CD4-positive, alpha-beta T cell treated with Interleukin-4 for 4 hours (primary cell): ENCODE measurements around the gene ULK3.
A peak's percentile ranks its signal among the peaks of the same experiment; 100 is the strongest.

Experiments used
- DNase-seq: peaks from one replicate; pipeline ENCODE4 v3.0.0-alpha.2; 2020

The ULK3 gene

DNA sequence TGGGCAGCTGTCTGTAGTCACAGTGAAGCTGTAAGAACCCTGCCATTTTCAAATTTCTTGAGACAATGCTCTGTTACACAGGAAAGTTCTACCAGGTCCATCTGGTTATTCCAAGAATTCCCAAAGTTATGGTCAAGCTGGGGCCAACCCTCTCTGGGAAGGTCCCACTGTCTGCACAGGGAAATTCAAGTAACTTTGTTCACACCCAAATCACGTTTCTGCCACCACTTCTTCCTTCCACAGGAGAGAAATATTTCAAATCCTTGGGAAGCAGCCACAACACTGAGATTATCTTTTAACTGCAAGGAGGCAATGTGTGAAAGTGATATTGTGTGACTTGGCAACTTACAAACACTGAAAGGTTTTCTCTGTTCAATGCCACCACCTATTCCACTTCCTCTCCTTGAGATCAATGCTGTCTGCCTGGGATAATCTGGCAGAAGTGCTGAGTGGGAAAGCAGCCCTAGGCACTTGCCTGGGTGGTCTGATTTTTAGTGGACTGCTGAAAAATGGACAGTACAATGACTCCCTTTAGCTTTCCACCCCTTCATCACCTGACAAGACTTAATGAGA is 24.6 kb upstream of the ULK3 start:
- no peak for DNase-seq

DNA sequence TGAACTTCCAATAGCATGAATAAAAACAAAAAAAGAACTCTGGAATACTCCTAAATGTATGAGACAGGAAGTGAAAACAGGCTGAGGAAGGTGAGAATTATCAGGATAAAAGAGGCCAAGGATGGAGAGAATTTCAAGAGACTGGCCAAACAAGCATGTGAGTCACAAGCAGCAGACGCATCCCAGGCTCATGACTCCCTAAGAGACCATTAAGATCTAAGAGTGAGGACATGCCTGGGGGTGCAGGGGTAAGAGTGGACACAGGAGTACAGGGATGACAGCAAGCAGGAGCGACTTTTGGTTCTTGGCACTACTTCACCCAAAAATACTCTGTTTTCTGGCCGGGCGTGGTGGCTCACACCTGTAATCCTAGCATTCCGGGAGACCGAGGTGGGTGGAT is 23.1 kb upstream of the ULK3 start:
- no peak for DNase-seq

DNA sequence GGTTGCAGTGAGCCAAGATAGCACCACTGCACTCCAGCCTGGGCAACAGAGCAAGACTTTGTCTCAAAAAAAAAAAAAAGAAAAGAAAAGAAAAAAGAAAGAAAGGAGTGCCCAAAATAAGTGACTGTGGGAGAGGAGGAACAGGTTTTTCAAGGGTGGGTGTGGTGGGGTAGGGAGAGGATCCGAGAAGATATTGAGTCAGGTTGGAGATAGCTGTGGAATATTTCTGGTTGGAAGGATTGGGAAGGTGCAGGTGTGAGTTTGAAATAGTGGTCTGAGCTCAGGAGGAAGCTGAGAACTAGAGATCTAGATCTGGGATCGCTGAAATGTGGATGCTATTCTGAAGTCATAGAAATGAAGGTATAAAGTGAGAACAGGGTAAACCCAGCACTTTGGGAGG is 22.4 kb upstream of the ULK3 start:
- DNase-seq: no peak

DNA sequence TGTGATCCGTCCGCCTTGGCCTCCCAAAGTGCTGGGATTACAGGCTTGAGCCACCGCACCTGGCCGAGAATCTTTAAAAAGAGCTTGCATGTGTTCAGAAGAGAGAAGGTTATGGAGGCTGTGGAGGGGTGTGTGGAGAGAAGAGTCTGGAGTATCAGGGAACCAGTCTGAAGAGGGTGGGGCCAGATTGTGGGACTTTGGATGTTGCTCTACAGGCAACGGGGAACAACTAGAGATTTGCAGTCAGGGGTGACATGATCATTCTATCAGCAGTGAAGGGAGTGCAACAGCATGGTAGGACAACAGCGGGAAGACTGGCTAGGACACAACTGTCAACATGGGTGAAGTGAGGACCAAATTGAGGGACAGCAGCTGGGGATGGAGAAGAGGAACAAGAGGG is 21.3 kb upstream of the ULK3 start:
- no peak for DNase-seq

DNA sequence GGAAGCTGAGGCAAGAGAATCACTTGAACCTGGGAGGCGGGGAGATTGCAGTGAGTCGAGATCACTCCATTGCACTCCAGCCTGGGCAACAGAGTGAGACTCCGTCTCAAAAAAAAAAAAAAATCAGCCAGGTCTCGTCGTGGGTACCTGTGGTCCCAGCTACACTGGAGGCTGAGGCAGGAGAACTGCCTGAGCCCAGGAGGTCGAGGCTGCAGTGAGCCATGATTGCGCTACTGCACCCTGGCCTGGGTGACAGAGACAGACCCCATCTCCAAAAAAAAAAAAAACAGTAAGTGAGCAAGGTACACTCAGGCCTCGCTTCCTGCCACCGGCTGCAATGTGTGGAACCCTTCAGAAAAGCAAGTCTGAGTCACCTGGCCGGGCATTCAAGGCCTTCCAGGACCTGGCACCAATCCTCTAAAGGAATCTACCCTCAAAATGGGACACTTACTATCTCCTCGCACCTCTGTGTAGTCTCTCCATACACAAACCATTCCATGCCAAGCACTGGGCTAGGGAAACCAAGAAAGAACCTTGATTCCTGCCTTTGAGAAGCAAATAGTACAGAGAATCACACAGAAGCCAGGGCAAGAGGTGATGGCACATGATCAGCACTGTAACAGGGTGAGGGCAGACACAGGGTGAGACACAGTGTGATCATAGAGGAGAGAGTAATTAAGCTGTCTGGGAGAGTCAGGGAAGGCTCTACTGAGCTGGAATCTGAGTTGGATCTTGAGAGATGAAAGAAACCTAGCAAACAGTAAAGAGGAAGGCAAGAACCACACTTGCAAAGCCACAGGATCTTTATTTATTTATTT is 20.5 kb upstream of the ULK3 start:
- DNase-seq: no peak

DNA sequence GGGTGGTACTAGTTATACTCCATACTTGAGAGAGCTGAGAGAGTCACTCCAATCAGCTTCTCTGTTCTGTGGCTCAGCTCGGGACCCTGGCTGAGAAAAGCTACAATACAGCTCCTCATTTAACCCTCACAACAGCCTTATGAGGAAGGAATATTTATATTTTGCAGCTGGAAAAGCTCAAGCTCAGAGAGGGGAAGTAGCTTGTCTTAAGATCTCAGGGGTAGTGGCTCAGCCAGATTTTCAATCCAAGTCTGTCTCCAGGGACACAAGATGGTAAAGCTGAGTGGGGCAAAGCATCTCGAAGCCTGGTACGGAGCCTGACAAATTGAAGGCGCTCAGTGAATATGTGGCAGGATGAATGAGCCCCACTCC is 15.4 kb upstream of the ULK3 start:
- no peak for DNase-seq

DNA sequence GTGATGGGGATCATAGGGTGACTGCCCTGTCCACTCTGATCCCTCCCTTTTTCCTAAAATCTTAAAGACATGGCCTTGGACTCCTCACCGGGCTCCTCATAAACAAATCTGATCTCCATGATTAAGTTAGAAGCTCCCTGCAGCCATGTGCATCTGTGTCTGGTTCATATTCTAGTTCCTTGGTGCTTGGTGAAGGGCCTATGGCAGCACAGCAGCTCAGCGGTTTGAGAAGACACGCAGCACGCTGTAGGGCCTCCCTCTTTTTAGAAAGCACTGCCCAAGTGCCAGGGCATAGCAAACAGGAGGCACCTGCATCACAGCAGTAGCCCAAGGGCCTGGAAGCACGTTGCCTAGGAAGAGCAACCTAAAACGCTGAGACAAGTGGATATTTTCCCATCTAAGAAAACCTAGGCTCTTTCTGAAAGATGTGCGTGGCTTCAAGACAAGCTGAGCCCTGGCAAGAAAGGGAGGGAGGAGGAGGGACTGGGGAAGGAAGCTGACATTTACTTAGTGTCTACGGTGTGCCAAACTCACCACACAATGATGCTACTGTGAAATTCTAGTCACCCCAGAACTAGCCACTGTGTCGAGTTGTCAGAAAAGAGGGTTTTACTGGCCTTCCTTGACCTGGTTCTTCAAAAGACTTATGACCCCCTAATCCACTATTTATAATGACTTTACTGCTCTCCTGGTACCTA is 14.9 kb upstream of the ULK3 start:
- no peak for DNase-seq

DNA sequence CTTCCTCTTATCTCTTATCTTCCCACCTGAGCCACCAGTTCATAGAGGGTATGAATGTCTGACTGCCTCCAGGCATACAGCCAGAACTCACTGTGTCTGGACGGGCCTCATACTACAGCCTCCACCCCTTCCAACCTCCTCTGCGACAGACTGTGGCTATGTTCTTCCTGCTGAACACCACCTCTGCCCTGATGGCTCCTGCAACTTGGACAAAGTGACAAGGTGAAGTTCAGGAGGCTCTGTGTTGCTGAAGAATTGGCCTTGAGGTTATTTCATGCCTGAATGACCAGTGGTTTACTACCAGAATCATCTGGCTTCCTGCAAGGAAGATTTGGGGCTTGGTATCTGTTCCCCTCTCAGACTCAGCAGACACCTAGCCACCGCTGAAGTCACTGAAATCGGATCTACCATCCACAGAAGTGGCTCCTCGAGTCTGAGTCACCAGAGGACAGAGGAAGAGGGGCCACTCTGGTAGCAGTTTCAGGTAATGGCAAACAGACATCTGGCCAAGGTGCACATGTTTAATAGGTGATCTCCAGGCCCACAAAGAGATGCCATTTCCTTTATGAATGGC is 14.2 kb upstream of the ULK3 start:
- no peak for DNase-seq

DNA sequence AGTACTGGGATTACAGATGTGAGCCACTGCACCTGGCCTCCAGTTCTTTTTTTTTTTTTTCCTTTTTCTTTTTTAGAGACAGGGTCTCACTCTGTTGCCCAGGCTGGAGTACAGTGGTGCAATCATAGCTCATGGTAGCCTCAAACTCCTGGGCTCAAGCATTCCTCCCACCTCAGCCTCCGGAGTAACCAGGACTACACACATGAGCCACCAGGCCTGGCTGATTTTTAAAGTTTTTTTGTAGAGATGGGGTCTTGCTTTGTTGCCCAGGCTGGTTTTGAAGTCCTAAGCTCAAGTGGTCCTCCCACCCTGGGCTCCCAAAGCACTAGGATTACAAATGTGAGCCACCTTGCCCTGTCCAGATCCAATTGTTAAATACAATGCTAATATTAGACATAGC is 13.6 kb upstream of the ULK3 start:
- no peak for DNase-seq

DNA sequence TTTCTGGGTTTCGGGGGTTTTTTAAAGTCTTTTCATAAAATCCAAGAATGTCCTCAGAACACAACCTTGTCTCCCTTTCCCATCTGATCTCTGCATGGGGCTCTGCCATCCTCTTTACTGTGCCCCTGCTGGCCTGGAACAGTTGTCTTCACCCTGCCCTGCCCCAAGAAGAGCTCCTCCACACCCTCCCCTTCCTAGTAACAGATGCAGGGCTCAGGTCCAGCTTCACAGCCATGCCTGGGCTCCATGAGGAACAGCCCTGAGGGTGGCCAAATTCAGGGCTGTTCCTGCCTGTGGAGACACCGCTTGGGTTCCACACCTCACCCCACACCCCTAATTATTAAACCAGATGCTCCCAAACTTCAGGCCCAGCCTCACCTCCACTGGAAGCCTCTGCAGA is 12.9 kb upstream of the ULK3 start:
- no peak for DNase-seq

DNA sequence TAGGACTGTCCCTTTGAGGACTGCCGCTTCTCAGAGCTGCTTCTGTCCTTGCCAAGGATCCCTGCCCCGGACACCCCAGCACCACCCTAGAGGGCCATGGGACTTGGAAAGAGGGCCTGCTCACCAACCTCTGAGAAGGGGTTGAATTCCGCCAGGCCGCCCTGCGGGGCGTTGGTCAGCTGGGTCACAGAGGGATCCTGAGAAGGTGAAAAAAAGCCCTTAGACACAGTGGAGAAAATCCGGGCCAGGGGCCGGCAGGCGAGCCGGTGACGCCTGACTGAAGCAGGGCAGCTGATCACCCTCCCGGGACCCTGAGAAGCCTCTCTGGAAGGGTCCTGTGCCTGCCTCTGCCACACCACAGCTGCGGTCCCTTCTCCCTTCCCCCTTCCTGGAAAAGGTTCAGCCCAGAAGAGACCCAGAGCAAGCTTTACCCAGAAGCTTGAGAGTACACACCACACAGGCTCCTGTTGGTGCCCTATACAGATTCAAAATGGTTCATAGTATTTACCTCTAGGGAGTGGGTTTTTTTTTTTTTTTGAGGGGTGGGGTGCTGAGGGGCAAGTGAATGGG is 11.6 kb upstream of the ULK3 start:
- DNase-seq: no peak

DNA sequence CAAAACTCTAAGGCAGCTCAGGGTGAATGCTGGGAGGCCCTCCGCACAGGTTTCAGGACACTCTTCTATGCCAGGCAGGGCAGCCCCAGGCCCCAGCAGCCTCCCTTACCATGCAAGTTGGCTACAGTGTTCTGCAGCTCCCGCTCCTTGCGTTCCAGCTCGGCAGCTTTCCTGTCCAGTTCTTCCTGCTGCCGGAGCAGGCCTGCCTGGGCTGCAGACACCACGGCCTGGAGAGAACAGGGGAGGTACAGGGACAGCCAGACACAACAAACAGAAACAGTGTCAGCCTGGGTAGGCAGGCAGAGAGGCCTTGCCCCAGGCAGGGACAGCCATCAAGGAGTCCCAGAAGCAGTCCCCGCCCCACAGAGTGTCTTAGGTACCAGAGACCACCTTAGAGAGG is 9.0 kb upstream of the ULK3 start:
- DNase-seq: no peak

DNA sequence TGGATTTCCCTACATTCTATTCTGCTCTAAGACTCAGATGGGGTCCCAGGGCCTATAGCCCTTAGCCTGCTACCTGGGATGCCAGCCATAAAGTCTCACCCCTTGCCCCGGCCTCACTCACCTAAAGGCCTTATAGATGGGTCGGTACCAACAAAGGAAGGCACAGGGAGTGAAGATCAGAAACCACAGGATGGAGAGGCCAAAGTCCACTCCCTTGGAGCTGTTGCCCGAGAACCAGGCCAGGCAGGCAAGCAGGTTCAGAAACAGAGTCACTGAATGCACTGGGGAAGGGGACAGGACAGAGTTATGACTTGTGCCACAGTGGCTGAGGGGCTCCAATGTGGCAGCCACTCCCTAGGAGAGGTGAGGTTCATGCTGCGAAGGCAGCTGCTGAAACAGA is 7.4 kb upstream of the ULK3 start:
- DNase-seq: no peak

DNA sequence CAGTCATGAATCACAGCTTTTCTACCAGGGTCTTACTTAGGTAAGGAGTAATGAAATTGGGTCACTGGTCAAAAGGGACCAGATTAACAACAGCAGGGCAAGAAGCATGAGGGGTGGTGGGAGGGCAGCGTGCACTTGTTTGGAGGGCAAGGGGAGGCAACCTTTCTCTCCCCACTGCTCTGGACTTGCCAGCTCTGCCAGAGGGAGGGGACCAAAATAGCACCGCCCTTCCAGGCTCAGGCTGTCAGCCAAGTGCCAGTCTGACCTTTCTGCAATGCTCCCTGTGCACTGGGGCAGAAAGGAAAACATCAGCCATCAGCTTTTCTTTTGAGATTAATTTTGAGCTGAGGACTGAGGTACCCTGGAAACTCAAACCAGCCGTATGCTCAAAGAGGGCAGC is 4.5 kb upstream of the ULK3 start:
- DNase-seq: no peak

DNA sequence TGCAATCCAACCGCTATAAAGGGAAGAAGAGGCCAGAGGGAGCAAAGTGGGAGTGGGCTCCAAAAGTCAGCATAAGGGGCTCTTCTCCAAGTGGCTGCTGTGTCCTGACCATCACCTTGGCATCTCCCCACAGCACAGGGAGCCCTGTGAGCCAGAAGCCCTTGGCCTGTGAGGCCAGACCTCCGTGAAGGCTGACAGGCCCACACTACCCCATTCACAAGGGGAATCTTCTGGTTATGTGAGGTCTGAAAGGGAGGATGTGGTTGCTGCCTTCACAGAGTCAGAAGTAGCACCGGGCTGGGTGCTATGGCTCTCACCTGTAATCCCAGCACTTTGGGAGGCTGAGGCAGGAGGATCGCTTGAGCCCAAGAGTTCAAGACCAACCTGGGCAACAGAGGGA is 2.6 kb upstream of the ULK3 start:
- no peak for DNase-seq

DNA sequence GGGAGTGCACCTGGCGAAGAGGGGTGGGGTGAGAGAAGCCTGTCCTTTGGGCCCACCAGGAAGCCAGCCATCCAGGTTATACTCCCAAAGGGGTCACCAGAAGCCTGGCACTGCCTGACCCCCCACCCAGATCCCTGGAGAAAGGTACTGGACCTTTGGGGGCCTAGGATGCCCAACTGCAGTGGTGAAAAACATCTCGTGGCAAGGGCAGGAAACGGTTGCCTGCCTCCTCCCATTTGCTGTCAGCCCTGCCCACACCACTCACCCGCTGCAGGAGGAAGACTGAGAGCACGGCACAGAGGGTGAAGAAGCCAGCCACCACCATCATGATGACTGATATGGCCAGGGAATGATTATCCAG is 2.2 kb upstream of the ULK3 start:
- peak; percentile 64 for DNase-seq

DNA sequence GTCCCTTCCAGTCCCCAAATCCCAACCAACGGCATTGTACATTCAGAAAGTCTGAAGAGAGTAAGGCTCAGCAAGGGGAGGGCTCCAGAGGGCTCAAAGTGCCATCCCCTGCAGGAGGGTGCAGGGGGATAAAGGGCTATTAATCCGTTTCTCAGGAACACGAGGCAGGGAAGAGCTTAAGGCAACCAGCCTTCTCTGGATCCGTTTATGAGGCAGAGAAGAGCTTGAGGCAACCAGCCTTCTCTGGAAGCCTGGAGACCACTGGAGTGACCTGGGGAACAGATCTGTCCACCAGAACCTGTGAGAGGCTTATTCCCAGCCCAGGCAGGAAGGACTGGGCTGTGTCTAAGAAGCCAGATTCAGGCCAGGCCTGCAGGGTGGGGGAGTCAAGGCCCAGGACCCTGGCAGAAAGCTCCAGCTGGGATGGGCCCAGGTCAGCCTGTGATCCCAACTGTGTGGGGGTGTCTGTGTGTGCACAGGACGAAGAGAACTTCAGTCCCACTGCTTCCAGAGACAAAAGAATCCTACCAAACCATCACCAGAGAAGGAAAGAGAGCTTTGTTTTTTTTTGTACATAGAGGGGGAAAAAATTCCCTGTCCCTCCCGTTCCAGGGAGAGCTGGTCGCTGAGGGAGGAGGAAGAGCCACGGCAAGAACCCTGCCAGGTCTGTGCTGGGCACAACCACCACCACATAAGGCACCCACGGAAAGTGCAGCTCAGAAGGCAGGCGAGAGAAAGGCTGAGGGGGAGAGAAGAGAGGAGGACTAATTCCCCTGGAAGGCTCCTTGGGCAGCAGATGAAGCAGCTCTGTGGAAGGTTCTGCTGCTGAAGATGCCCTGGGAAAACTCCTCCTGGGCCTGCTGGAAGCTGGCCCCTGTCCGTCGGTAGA is 1.6 kb upstream of the ULK3 start:
- DNase-seq: no peak

DNA sequence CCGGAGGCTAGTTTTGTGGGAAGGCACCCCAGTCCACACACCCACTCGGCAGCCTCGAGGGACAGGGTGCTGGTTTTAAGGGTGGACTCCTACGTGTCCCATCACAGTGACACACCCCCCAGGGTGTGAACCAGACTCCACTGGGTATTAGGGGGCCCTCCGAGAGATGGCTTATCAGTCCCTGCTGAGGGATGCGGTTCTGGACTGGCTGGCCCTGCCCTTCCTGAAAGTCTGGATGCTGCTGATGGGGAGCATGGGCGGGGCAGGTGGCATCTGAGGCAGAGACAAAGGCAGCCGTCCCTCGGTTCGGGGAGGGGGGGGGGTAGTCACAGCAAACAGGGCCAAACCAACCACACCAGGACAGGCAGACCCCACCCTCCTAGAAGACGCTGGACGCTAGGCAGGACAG is 939 bp upstream of the ULK3 start:
- no peak for DNase-seq

DNA sequence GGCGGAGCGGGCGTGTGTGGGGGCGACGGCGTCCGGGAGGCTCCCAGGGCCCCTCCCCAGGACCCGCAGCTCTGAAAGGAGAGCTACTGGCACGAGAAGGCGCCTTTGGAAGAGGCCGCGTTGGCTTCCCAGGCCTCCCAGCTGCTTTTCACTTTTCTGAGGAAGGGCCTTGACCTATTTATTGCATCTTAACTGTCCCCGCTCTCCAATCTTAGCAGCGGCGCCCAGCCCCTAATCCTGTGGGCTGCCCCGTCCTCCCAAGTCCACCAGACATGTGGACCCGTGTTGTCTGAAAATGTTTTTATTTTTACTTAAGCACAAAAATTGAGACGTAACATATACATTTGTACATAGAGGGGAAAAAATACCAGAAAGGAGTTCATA is 481 bp upstream of the ULK3 start:
- no peak for DNase-seq

DNA sequence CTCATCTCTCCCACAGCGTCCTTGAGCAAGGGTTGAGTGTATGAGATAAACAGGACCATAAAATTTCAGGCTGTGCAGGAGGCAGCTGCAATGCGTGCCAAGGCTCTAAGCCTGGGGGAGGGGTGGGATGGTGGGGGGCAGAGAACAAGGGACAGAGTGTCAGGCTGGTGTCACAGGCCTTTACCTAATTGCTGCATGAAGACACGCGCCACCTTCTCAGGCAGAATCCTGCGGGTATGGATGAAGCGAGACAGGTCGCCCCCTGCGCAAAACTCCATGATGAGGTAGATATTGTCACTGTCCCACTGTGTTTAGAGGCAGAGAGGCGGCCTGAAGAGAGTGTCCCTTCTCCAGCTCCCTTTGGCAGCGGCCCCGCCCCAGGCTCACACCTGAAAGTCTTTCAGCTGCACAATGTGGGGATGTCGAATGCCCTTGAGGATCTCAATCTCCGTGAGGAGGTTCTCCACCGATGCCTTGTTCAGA is 1.0 kb downstream of the ULK3 start:
- DNase-seq: no peak

DNA sequence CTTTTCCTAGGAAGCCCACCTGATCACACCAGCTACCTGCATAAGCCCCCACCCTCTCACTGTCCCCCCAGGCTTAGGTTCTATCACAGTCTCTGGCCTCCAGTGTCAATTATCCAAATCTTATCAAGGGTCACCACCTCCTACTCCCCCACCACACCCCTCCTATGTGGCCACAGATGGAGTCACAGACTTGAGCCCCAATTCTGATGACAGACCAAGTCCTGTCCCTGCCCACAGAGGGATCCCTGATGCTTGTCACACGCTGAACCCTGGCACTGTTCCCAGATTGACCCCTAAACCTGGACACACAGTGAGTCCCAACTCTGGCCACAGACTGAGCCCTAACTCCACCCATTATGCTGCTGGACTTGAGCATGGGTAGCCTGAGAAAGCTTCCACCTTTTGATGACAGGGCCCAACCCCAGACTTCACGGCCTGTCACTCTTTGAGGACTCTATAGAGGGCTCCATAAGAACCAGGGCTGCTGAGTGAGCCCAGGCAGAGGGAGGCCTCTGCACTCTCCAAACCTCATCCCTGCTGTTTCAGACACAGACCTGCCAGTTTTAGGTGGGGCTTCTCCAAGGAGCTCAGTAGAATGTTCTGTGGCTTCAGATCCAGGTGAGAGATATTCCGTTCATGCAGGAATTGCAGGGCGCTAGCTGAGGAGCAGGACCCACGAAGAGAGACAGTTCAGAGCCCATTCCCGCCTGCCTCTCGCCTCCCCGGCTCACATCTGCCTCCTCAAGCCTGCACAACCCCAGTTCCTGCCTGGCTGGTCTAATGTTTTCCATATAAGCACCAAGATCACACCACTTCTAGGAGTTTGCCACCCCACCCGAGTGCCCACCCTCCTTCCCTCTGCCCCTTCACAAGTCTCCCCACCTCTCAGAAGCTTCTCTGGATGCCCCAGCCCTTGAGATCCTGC is 1.8 kb downstream of the ULK3 start:
- DNase-seq: no peak
